ENCODE results near the gene LIPH. TPM values are rescaled to one million over a fixed set of nuclear protein-coding genes. Genes with fewer than 3 reads are reported as not detected.

The LIPH gene
- total RNA-seq, 6 experiments from 2014 or later = 0.07 to 1.4 (median 0.24) TPM; not detected in 1

- ATAC-seq (peak; percentile 38 to 51 (median 46)), DNase-seq (peak in 1 of 3 donors; percentile 58)
- Histone ChIP-seq H3K9me3 (no peaks in the 10 kb centered on the region), H3K4me1 (peaks cover 0 to 20% (median 5%) of the 10 kb centered on the region in 4 donors), H3K27me3 (no peaks in the 10 kb centered on the region), H3K36me3 (peaks cover 0 to 12% (median 2%) of the 10 kb centered on the region in 4 donors), H3K4me3 (no peak overlapping the region), H3K27ac (peak overlapping the region in 2 of 3 donors; percentile 20 to 48)
- TF ChIP-seq CTCF (IDR thresholded peaks at IDR 0.05) (no peak), POLR2A (IDR thresholded peaks at IDR 0.05) (no peak)
- no CpG with 5 or more reads among the region's 5 CpGs for WGBS (ENCODE audit: insufficient coverage, low coverage, low lambda C conversion rate, missing lambda C conversion rate)
- intact Hi-C loops (cut with DNase I) = no loop called here
Observed at GRCh38 chr3:185488465-185488864, 63.9 kb downstream of the LIPH start.

GRCh38 chr3:185486394-185486793 is 66.0 kb downstream of the LIPH start:
- peaks cover 0 to 18% (median 8%) of the 10 kb centered on the region in 4 donors for H3K36me3 ChIP-seq
- no peak for DNase-seq
- no peaks in the 10 kb centered on the region for H3K27me3 ChIP-seq
- no peaks in the 10 kb centered on the region for H3K9me3 ChIP-seq
- intact Hi-C loops (cut with DNase I) = no loop called here
- 94% methylated on average over 5 of the region's 5 CpGs for WGBS (ENCODE audit: insufficient coverage, low coverage, low lambda C conversion rate, missing lambda C conversion rate)
- no peak for ATAC-seq
- TF ChIP-seq CTCF (IDR thresholded peaks at IDR 0.05) (no peak), POLR2A (IDR thresholded peaks at IDR 0.05) (no peak)
- no peak overlapping the region for H3K4me3 ChIP-seq
- peaks cover 0 to 20% (median 5%) of the 10 kb centered on the region in 4 donors for H3K4me1 ChIP-seq
- no peak overlapping the region for H3K27ac ChIP-seq

GRCh38 chr3:185484296-185484695 is 68.1 kb downstream of the LIPH start:
- H3K27me3 ChIP-seq = no peaks in the 10 kb centered on the region
- H3K4me3 ChIP-seq = no peak overlapping the region
- no peak for DNase-seq
- peaks cover 0 to 13% (median 5%) of the 10 kb centered on the region in 4 donors for H3K4me1 ChIP-seq
- intact Hi-C loops (cut with DNase I) = no loop called here
- H3K9me3 ChIP-seq = no peaks in the 10 kb centered on the region
- no peak overlapping the region for H3K27ac ChIP-seq
- peaks cover 0 to 30% (median 9%) of the 10 kb centered on the region in 4 donors for H3K36me3 ChIP-seq
- ATAC-seq = no peak
- 94% methylated on average over 3 of the region's 3 CpGs for WGBS (ENCODE audit: insufficient coverage, low coverage, low lambda C conversion rate, missing lambda C conversion rate)
- TF ChIP-seq POLR2A (IDR thresholded peaks at IDR 0.05) = no peak
- no peak for TF ChIP-seq CTCF (IDR thresholded peaks at IDR 0.05)

GRCh38 chr3:185479373-185479945 is 72.9 kb downstream of the LIPH start:
- Histone ChIP-seq H3K27ac (no peak overlapping the region), H3K36me3 (peaks cover 0 to 57% (median 12%) of the 10 kb centered on the region in 4 donors), H3K9me3 (no peaks in the 10 kb centered on the region), H3K27me3 (no peaks in the 10 kb centered on the region), H3K4me3 (no peak overlapping the region), H3K4me1 (no peaks in the 10 kb centered on the region)
- ATAC-seq = peak in 1 of 4 donors; percentile 17
- 100% methylated on average over 2 of the region's 2 CpGs for WGBS (ENCODE audit: insufficient coverage, low coverage, low lambda C conversion rate, missing lambda C conversion rate)
- no peak for TF ChIP-seq POLR2A (IDR thresholded peaks at IDR 0.05)
- no peak for TF ChIP-seq CTCF (IDR thresholded peaks at IDR 0.05)
- intact Hi-C loops (cut with DNase I) = no loop called here
- DNase-seq = no peak
